GM19043 (cell line): ENCODE data around the gene LBH.

ENCODE experiments used
- ATAC-seq: cut with Tn5 transposase; IDR thresholded peaks from one replicate; pipeline ENCODE4 v1.9.1; 2021; ENCODE audit warnings: low read depth; ENCODE audit not compliant: unreplicated experiment

The LBH gene

DNA sequence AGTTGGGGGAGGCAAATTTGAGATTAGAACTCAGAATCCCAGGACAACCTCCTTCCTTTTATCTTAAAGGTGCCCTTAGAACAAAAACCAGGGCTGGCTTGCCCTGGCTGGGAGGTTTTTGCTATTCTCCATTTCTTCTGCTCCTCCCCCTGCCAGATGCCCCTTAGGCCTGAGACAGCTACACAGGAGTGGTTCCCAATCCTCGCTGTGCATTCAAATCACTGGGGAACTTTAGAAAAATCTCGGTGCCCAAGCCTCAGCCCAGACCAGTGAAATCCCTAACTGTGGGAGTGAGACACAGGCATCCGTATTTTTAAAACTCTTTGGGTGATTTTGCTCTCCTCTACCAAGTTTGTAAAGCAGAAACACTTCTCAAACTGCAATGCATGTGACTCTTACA is 38.8 kb downstream of the LBH start:
- no peak for ATAC-seq

DNA sequence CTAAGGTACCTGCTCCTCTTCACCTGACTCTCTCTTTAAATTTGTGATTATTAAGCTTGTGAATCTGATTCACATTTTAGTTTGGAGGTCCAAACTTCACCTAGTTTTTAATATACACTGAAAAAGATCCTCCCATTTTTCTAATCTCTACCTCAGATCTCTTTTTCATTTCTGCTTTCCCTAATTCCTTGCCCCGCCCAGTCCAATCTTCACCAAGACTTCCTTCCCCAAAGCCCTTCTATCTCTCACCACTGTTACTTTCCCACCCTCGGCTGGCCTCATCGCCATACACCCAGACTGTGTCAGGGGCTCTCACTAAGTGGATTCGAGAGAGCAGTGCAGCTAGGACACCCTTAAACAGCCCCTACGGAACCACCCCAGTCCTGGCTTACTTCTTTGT is 40.0 kb downstream of the LBH start:
- no peak for ATAC-seq

DNA sequence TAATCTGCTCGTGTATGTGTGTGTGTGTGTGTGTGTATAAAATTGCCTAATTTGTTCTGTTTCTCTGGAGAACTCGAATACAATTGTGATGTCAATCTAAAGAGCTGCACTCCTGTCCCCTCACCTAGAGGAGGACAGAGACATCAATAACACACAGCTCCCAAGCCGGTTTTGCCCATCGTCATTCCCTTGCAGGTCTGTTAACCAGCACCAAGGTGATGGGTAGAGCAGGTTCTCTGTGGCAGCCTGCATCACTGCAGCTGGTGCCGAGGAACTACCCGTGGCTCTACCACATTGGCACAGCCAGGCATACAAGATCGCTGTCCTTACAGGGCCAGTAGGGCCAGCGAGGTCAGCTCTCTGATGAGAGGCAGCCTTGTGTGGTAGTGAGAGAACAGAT is 41.0 kb downstream of the LBH start:
- ATAC-seq, result no peak

DNA sequence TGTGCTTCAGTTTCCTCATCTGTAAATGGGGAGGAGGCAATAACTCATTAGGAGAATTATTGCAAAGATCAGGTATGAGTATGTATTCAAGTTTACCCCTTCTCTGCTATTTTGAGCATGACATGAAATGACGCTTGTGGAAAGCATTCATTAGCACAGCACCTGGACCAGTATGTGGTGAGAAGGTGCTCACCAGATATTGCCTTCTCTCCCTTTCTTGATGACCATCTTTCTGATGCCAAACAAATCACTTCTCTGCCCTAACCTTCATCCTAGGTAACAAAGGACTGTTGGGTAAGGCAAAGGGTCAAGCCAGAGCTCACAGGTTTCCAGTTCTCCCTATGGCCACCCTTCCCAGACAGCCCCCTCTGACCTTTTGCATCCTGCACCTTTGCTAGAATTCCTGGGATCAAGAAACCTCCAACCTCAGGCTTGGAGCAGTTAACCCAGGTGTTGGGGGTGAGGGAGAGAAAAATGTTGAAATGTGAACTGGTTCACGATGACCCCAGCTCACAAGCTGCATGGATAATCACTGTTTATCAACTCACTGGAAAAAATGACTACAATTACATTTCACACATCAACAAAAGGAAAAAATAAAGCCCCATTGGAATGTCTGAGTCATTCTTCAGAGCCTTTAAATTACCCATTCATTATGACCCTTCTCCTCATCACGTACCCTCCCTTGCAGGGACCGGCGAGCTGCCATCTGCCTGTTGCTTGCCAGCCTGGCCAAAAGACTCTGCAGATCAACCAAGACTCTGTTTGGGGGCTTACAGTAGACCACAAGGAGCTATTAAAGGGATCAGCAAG is 41.6 kb downstream of the LBH start:
- ATAC-seq, result no peak

DNA sequence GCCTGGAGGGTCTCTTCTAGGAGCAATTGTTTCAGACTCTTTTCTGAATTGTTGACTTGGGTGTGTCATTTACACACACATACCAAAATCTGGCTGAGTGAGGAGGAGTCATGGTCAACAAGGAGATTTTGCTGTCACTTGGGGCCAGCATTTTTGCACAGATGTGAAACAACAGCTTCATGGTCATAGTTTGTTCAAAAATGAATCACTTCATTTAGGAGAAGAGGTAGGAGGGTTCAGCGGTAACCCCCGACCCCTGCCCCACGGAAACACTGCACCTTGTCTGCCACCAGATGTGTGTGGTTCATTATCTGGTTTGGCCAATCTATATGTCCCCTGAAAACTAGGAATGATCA is 42.2 kb downstream of the LBH start:
- no peak for ATAC-seq

DNA sequence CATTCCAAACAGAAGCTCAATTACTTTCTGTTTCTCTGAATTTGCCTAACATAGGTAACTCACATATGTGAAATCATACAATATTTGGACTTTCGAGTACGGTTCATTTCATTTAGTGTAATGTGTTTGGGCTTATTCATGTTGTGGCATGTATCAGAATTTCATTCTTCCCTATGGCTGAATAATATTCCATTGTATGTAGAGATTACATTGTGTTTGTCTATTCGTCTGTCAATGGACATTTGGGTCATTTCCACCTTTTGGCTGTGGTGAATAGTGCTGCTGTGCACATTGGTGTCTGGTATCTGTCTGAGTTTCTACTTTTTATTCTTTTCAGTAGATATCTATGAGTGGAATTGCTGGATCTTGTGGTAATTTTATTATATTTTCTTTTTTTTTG is 43.9 kb downstream of the LBH start:
- ATAC-seq, result no peak

DNA sequence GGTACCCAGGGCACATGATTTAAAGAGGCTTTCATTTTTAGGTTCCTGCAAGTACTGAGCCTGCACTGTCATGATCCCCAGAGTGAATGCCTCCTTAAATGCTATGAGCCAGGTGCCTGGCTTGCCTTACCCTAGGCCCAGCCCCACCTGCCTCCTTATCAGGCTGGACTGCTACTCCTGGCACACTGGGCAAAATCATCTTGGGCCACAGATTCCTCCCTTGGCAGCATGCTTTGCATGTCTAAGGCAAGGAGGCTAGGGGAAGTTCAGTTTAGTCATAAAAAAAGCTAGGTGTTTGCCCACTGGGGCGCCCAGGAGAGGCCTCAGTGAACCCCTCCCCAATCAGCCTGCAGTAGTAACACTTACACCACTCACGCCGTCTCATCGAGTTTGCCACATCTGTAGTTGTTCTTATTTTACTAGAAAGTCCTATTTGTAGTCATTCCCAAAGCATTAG is 45.1 kb downstream of the LBH start:
- ATAC-seq, result no peak

DNA sequence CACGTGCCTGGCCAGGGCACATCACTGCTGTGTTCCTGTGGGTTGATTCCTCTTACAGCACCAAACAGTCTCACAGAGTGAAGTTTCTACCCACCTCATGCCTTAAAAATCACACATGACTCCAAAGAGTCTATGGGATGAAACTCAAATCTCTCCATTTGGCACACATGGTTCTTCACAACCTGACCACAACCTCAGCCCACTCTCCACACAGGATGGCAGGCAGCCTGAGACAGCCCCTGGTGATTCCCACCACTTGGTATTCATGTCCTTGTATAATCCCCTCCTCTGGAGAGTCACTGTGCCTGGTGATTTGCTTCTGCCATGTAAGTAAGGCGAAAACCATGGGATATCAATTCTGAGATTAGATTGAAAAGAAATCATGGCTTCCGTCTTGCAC is 46.2 kb downstream of the LBH start:
- no peak for ATAC-seq

DNA sequence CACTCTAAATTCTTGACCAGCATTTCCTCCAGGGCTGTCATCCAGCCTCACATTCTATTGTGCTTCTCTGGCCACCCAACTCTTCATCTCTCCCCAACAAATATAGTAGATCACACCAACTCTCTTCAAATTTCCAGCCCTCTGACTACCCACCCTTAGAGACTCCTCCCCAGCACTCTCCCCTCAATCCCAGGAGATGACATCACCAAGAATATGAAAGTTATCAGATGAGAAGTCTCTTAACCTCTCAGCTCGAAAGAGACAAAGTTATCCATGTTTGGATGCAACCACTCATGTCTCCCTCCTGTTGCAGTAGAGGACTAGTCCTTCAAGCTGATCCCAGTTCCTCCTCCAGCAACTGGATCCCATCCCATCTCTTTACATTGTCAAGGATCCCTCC is 47.1 kb downstream of the LBH start:
- ATAC-seq, result no peak

DNA sequence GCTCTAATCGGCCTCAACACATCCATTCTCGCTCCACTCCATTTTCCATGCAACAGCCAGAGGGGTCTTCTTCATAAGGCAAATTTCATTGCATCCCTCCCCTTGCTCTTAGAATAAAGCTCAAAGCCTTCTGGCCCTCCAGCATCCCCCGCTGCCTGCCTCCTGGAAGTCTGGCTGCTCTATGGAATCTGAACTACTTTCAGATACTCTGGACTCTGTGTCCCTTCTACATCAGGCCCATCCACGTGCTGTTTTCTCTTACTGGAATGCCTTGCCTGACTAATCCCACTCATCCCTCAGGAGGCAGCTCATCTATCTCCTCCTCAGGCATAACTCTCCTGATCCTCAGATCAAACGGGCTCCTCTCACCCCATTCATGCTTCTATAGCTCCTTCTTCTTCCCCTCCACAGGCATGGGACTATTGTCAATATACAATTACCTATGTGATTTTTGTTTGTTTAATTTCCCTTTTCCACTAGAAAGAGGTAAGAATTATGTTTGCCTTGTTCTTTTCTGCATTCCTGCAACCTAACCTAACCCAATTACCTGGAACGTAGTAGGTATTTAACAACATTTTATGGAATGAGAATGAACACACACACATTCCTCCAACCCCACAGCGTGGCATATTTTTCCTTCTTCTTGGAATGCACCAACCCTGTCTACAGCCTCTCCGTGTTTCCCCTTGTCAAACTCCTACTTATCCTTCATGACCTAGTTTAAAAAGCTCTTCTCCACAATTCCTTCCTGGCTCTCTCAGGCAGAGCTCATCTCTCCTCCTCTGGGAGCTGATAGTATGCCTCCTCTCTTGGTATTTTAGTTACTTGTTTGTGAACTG is 49.5 kb downstream of the LBH start:
- no peak for ATAC-seq

DNA sequence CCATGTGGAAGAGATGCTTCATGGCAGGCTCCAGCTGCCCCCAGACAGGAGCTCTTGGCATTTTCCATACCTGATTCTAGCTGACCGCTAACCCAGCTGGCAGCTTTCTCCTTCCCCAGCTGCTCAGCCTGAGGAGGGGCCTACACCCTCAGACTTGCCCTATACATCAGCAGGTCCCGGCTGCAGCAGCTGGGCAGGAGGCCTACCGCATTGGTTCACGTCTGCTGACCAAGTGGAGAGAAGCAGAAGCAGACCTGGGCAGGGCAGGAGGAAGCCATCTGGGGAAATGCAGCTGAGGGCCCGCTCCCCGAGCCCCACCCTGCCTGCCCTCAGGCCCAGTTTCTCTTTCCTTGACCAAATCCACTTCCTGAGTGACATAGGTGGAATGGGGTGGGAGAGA is 50.7 kb downstream of the LBH start:
- peak; percentile 72 for ATAC-seq

DNA sequence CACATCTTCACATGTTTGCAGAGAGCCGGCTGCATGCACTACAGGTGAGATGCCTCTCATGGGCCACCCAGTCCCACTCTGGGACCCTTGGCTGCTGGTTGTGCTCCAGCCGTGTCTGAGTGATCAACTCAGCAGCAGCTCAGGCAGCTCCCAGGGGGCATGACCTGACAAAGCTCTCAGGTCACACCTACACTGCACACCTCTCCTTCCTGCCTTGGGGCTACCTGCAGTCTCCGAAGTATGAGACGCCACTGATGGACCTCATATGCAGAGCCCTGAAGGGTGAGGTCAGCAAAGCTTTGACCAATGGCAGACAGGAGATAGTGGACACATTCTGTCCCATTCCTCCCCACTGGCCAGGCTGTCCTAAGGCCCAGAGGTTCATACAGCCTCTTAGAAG is 51.4 kb downstream of the LBH start:
- ATAC-seq, result peak; percentile 4

DNA sequence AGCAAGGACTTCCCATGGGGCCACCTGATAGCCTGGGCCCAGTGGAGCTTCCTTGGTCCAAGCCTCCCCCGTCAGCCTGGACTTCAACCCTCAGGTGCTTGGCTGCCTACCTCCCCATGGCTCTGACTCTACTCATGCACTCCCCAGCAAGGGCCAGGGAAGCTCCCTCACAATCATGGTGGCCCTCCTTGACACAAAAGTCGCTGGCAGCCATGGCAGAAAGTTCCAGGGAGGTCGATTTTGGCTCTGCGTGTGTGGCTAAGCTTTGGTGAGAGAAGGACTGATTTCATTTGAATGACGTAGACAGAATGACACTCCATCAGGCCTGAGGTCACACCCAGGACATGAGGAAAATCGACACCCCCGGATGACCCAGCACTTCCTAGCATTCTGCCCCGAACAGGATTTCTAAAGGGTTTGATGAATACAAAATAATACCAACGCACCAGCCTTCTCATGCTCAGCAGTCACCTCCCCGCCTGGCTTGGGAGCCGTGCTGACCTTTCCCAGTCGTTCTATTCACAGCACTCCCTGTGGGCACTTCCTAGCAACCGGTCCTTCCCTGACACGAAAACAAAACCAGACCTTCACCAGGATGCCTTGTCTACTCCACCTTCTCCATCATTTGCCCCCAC is 52.7 kb downstream of the LBH start:
- no peak for ATAC-seq

DNA sequence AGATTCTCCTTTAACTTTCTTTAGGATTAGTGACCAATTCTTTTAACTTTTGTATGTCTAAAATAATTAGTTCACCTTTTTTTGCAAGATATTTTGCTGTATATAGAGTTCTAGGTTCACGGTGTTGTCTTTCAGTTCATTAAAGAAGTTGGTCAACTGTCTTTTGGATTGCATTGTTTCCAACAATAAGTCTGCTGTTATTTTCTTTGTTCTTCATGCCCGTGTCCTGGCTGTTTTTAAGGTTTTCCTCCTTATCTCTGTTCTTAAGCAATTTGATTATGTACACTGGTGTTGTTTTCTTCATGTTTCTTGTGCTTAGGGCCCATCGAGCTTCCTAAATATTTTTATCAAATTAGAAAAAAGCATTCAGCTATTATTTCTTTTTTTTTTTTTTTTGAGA is 54.4 kb downstream of the LBH start:
- no peak for ATAC-seq

DNA sequence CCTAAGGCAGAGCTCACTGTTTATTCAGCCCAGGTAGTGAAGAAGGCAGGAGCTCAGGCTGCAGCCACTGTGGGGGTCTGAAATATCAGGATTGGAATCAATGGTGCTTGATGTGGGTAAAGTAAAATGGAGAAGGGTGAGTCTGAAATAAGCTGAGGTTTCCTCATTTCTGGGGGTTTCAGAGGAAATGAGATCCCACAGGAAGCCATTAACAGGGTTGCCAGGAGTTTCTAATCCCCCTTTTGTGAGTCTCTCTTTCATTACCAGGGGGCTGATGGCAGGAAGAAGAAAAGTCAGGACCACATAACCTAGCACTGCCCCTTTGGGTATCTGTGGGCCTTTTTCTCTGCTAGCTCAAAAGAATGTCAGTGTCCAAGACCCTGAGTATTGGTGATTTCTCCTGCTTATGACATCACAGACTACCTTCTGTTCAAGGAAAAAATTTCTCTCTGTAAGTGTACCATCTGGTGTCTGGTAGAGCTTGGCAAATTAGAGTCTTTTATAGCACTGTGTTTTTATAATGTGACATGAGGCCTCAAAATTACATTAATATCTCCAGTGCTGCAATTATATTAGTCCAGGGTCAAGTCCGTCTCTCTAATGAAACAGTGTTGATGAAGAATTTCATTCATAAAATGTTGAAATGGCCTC is 56.0 kb downstream of the LBH start:
- no peak for ATAC-seq

DNA sequence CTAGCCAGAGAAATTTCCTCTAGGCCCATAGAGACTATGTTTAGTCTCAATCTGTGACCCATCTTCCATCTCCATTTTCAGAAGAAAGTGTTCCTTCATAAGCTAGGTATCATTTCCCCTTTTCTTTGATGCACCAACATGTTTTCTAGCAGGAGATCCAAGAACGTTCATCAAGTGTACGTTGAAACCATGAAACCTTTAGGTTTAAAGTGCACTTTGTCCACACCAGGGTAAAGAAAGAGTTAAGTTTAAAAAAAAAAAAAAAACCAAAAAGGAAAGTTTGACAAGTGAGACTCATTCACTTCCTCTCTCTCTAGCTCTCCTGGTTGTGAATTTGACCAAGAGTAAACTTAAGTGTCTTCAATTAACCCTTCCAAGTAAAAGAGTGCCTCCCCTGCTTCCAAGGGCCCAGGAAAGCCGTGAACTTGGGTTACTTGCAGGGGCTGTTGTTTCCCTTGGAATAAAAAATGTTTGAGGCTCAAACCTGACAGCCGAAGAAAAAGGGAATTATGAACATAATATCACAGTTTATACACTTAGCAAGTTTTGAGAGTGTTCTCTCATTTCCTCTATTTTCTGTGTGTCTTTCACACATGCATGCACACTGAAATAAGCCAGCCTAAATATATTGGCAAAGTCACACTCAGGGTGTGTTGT is 56.7 kb downstream of the LBH start:
- ATAC-seq, result peak; percentile 65

DNA sequence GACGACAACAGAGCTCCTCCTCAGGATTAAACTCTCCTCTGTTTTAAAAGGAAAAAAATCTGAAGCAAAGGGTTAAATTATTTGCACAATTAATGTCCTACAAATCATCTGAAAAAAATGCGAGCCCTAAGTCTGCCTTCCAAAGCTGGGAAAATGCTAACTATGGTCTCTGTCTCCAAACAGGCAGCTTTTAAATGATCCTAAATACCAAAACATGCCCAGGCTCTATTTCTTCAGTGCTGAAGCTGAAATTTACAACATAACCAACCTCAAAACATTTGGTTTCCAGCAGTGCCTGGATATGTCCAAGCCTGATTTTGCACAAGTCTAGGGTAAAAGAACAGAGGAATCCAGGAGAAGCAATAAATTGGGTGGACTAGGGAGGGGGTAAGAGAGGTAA is 57.2 kb downstream of the LBH start:
- no peak for ATAC-seq

DNA sequence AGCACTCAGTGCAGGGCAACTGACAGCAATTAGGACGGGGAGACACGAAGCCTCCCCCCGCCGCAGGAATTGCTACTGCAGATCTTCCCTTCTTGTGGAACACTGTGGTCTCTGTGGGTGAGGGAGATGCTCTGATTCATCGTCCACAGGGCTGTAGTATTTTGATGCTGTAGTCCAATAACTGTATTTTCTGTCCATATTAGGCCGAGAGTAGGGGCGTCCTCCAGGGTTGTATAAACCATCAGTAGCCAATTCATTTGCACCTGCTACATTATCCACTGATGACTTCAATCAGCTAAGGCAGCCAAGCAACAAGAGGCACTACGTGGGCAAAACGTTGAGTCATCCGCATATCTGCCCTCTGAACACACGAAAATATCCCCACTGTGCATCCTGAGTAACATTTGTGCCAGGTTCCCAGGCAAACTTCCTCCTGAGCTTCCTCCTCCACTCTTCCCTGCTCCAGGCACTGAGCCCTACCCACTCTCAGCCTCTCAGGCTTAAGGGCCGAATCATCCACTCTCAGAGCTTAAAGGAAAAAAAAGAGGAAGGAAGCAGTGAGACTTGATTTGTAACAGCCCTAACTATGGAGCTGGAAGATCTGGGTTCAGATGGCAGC is 62.1 kb downstream of the LBH start:
- ATAC-seq, result no peak

DNA sequence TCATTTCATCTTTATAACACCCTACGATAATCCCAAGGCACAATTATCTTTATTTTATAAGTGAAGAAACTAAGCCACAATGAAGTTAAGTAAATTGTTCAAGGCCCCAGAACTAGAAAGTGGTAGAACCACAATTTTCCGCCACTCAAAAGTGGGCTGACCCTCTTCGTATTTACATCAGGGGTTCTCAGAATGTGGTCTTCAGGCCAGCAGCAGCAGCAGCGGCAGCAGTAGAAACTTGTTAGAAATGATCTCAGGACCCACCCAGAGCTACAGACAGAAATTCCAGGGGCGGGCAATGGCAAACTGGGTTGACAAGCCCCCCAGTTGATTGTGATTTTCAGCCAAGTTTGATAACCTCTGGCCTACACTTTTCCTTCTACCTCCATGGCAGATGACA is 62.8 kb downstream of the LBH start:
- ATAC-seq, result no peak

DNA sequence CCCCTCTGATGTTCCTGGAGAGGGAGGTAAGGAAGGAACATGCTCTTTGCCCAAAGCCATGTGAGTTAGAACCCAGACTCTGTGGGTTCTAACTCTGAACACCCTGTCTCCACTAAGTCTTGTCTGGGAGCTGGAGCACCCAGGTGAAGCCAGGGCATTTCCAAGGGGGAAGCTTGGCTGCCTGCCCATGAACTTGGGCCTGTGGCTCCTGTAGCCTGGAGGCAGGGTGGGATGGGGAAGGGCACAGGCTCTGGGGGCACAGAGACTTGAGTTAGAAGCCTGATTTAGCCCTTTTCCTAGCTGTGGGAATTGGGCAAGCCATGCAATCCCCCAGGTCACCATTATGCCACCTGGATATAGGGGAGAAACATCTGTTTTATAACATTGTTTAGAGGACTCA is 65.2 kb downstream of the LBH start:
- no peak for ATAC-seq
